Thyroid gland (tissue), 4 donors: Measurements from ENCODE around the gene CFAP43.

Experiments used
- POLR2A ChIP-seq, 2 donors: fragments of 450-650 bp; IDR thresholded peaks; one replicate each; pipeline ENCODE4 v1.6.1; 2017; ENCODE audit warnings: antibody characterized with exemption in 2 of 2, mild to moderate bottlenecking in 2 of 2, moderate library complexity in 1 of 2
- TF ChIP-seq, protein P1 (sequence below), 6 experiments: fragments of 200-600 bp in 3 of 6; fragments of 450-650 bp in 3 of 6; sonication (generic) in 3 of 6; IDR thresholded peaks; one replicate each; pipeline ENCODE4 v1.5.1; 2016 to 2019; ENCODE audit warnings: antibody characterized with exemption in 6 of 6, mild to moderate bottlenecking in 2 of 6, inconsistent platforms in 1 of 6, moderate library complexity in 1 of 6

DNA sequence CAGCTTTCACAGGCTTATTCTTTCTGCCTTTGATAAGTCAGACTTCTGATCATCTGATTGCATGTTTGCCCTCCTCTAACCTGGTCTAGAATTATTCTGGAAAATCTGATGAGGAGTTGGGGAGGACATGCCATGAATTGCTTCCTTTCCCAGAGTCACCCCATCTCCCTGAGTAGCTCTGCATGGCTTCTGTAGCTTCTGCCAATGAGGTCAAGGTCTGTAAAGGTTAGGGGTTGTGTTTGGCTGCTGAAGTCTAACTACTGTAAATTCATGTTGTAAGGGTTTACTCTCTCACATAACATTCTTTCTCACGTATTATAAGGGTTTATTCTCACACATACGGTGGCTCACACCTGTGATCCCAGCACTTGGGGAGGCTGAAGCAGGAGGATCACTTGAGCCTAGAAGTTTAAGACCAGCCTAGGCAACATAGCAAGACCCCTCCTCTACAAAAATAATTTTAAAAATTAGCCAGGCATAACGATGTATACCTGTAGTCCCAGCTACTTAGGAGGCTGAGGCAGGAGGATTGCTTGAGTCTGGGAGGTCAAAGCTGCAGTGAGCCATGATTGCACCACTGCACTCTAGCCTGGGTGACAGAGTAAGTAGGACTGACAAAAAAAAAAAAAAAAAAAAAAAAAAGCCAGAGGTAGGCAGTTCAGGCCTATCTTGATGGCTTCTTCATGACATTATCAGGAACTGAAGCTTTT lies 47.5 kb upstream of the CFAP43 start:
- TF ChIP-seq, protein P1, sequence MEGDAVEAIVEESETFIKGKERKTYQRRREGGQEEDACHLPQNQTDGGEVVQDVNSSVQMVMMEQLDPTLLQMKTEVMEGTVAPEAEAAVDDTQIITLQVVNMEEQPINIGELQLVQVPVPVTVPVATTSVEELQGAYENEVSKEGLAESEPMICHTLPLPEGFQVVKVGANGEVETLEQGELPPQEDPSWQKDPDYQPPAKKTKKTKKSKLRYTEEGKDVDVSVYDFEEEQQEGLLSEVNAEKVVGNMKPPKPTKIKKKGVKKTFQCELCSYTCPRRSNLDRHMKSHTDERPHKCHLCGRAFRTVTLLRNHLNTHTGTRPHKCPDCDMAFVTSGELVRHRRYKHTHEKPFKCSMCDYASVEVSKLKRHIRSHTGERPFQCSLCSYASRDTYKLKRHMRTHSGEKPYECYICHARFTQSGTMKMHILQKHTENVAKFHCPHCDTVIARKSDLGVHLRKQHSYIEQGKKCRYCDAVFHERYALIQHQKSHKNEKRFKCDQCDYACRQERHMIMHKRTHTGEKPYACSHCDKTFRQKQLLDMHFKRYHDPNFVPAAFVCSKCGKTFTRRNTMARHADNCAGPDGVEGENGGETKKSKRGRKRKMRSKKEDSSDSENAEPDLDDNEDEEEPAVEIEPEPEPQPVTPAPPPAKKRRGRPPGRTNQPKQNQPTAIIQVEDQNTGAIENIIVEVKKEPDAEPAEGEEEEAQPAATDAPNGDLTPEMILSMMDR (IDR thresholded peaks at IDR 0.05), result no peak
- TF ChIP-seq POLR2A (IDR thresholded peaks at IDR 0.05), result no peak
